ENCODE results near the gene MYH6. TPM values are rescaled to one million over a fixed set of nuclear protein-coding genes. Genes with fewer than 3 reads are reported as not detected.
"Not testable (repeated sequence)": the region's sequence is repeated elsewhere in the genome, so short reads cannot be mapped to it uniquely, and the experiment has no call there.

The MYH6 gene
- total and polyA plus RNA-seq, 2 donors (not counting 1 experiment from before 2014, with no cell fraction given), result not detected

DNA sequence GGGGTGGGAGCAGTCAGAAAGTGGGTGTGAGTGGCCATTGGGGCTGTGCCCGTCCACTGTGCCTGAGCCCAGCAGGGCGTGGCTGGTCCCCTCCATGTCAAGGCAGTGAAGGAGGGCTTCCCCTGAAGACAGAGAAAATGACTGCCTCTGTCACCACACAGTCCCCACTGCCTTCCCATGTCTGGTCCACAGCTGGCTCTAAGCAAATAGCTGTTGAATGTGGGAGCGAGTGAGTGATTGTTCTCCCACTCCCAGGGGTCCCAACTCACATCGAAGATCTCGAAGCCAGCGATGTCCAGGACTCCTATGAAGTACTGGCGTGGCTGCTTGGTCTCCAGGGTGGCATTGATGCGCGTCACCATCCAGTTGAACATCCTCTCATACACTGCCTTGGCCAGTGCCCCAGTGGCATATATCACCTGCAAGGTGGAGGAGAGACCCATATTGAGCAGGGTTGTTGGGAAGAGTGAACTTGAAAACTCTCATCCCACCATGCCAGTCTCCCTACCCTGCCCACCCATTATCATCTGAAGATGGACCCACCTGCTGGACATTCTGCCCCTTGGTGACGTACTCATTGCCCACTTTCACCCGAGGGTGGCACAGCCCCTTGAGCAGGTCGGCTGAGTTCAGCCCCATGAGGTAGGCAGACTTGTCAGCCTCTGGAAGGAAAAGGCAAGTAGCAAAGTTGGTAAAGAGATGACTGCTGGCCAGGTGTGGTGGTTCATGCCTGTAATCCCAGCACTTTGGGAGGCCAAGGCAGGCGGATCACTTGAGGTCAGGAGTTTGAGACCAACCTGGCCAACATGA, 20.8 kb upstream of the MYH6 start:
- H3K4me1 ChIP-seq (ENCODE audit: control insufficient read depth in 2 of 2, insufficient read depth in 2 of 2, low read length in 2 of 2), result no peaks in the 10 kb centered on the region
- ChIA-PET POLR2A (no interaction called here), CTCF (no interaction called here)
- H3K27ac ChIP-seq (ENCODE audit: low read length in 2 of 2), result no peak overlapping the region
- intact Hi-C loops (cut with micrococcal nuclease), result no loop called here
- H3K27me3 ChIP-seq (replicated peaks in 1 of 4; ENCODE audit: control extremely low read depth in 1 of 4, control insufficient read depth in 3 of 4, insufficient read depth in 4 of 4, low read length in 3 of 4), result no peaks in the 10 kb centered on the region
- no peak overlapping the region for H3K4me3 Mint-ChIP-seq
- no peaks in the 10 kb centered on the region for H3K9me3 ChIP-seq (ENCODE audit: control extremely low read depth in 1 of 3, control insufficient read depth in 2 of 3, insufficient read depth in 1 of 3, low read length in 2 of 3)
- H3K4me2 ChIP-seq (replicated peaks; ENCODE audit: low read depth, low read length, poor library complexity, severe bottlenecking), result no peak overlapping the region
- H2AFZ ChIP-seq (ENCODE audit: insufficient read depth, low read depth, low read length, poor library complexity, severe bottlenecking), result no peak overlapping the region
- 94% methylated on average over 5 of the region's 13 CpGs for WGBS (ENCODE audit: insufficient coverage)
- no peak overlapping the region for H3K4me3 ChIP-seq (ENCODE audit: control extremely low read depth in 1 of 5, extremely low read depth in 1 of 5, insufficient read depth in 1 of 5, low read depth in 2 of 5, low read length in 4 of 5)
- ATAC-seq (ENCODE audit: low read depth) (no peak), DNase-seq (no peak)
- H3K9me3 Mint-ChIP-seq (ENCODE audit: insufficient read depth), result no peaks in the 10 kb centered on the region
- TF ChIP-seq, protein P1, sequence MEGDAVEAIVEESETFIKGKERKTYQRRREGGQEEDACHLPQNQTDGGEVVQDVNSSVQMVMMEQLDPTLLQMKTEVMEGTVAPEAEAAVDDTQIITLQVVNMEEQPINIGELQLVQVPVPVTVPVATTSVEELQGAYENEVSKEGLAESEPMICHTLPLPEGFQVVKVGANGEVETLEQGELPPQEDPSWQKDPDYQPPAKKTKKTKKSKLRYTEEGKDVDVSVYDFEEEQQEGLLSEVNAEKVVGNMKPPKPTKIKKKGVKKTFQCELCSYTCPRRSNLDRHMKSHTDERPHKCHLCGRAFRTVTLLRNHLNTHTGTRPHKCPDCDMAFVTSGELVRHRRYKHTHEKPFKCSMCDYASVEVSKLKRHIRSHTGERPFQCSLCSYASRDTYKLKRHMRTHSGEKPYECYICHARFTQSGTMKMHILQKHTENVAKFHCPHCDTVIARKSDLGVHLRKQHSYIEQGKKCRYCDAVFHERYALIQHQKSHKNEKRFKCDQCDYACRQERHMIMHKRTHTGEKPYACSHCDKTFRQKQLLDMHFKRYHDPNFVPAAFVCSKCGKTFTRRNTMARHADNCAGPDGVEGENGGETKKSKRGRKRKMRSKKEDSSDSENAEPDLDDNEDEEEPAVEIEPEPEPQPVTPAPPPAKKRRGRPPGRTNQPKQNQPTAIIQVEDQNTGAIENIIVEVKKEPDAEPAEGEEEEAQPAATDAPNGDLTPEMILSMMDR (IDR thresholded peaks at IDR 0.05), result no peak
- TF ChIP-seq EZH2 (IDR thresholded peaks at IDR 0.05; ENCODE audit: borderline replicate concordance, insufficient read depth, low read depth, low read length, poor library complexity, severe bottlenecking), result no peak
- no peaks in the 10 kb centered on the region for H3K79me2 ChIP-seq (ENCODE audit: control insufficient read depth, insufficient read depth, low read length)
- no peaks in the 10 kb centered on the region for H3K36me3 ChIP-seq (replicated peaks in 1 of 2; ENCODE audit: control extremely low read depth in 1 of 2, control insufficient read depth in 1 of 2, extremely low read depth in 1 of 2, insufficient read depth in 2 of 2, low read length in 1 of 2)
- no peak overlapping the region for H3K9ac ChIP-seq (ENCODE audit: low read length)
- no peaks in the 10 kb centered on the region for H4K20me1 ChIP-seq (ENCODE audit: control insufficient read depth, insufficient read depth, low read length, poor library complexity, severe bottlenecking)
- no peak overlapping the region for H3K27ac Mint-ChIP-seq
- H3K4me1 Mint-ChIP-seq, result no peaks in the 10 kb centered on the region
- peaks cover 32% of the 10 kb centered on the region for H3K27me3 Mint-ChIP-seq

DNA sequence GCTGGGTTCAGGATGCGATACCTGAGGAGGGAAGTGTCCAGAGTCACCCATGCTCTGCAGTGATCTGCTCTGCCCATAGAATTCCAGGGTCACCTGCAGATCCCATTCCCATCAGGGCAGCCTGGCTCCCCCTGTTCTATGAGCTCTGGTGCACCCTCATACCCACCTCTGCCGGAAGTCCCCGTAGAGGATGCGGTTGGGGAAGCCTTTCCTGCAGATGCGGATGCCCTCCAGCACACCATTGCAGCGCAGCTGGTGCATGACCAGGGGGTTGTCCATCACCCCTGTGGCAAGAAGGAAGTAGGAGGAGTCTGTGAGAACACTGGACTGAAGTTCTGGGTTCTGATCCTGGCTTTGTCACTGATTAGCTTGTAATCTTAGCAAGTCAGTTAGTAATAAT, 17.7 kb upstream of the MYH6 start:
- H3K4me1 ChIP-seq (ENCODE audit: control insufficient read depth in 2 of 2, insufficient read depth in 2 of 2, low read length in 2 of 2); H3K9ac ChIP-seq (ENCODE audit: low read length); DNase-seq; H3K27me3 ChIP-seq (replicated peaks in 1 of 4; ENCODE audit: control extremely low read depth in 1 of 4, control insufficient read depth in 3 of 4, insufficient read depth in 4 of 4, low read length in 3 of 4); H3K4me1 Mint-ChIP-seq; H3K9me3 ChIP-seq (ENCODE audit: control extremely low read depth in 1 of 3, control insufficient read depth in 2 of 3, insufficient read depth in 1 of 3, low read length in 2 of 3); H3K27ac ChIP-seq (ENCODE audit: low read length in 2 of 2); H3K79me2 ChIP-seq (ENCODE audit: control insufficient read depth, insufficient read depth, low read length); H3K4me3 Mint-ChIP-seq; H4K20me1 ChIP-seq (ENCODE audit: control insufficient read depth, insufficient read depth, low read length, poor library complexity, severe bottlenecking); H3K27ac Mint-ChIP-seq; H3K4me3 ChIP-seq (ENCODE audit: control extremely low read depth in 1 of 5, extremely low read depth in 1 of 5, insufficient read depth in 1 of 5, low read depth in 2 of 5, low read length in 4 of 5); ATAC-seq (ENCODE audit: low read depth); POLR2A ChIA-PET; H2AFZ ChIP-seq (ENCODE audit: insufficient read depth, low read depth, low read length, poor library complexity, severe bottlenecking); intact Hi-C loops (cut with micrococcal nuclease); H3K36me3 ChIP-seq (replicated peaks in 1 of 2; ENCODE audit: control extremely low read depth in 1 of 2, control insufficient read depth in 1 of 2, extremely low read depth in 1 of 2, insufficient read depth in 2 of 2, low read length in 1 of 2); H3K4me2 ChIP-seq (replicated peaks; ENCODE audit: low read depth, low read length, poor library complexity, severe bottlenecking); CTCF ChIA-PET; H3K9me3 Mint-ChIP-seq (ENCODE audit: insufficient read depth): not testable (repeated sequence)
- WGBS (ENCODE audit: insufficient coverage), result 67% methylated on average over 3 of the region's 6 CpGs
- H3K27me3 Mint-ChIP-seq, result peaks cover 16% of the 10 kb centered on the region
